Transverse colon (tissue), 4 donors: ENCODE results near the gene CDK5RAP3. TPM values are rescaled to one million over a fixed set of nuclear protein-coding genes. Genes with fewer than 3 reads are reported as not detected.
A peak's percentile ranks its signal among the peaks of the same experiment; 100 is the strongest.

Experiments used
- DNase-seq: peaks from one replicate; pipeline ENCODE4 v3.0.0-alpha.2; 2019
- H3K27ac ChIP-seq, 4 donors: fragments of 200-600 bp; sonication (generic); 2 replicates each; pipeline ENCODE4 v1.5.1; 2016 to 2018; ENCODE audit warnings: inconsistent platforms in 4 of 4
- H3K27me3 ChIP-seq: fragments of 200-600 bp; sonication (generic); 2 replicates; pipeline ENCODE4 v1.5.1; 2017; ENCODE audit warnings: inconsistent platforms
- H3K36me3 ChIP-seq, 4 donors: fragments of 200-600 bp; sonication (generic); 2 replicates each; pipeline ENCODE4 v1.5.1; 2017 to 2019; ENCODE audit warnings: inconsistent platforms in 4 of 4
- H3K4me1 ChIP-seq, 4 donors: fragments of 200-600 bp; sonication (generic); 2 replicates each; pipeline ENCODE4 v1.5.1; 2017 to 2020; ENCODE audit warnings: inconsistent platforms in 4 of 4
- H3K4me3 ChIP-seq, 4 donors: fragments of 200-600 bp; sonication (generic); 1 replicate in 1 of 4; 2 replicates in 3 of 4; pipeline versions ENCODE4 v1.5.1 to v1.6.1; 2017 to 2019; ENCODE audit warnings: inconsistent platforms in 4 of 4
- H3K9me3 ChIP-seq, 2 donors: fragments of 200-600 bp; sonication (generic); 2 replicates each; pipeline ENCODE4 v1.5.1; 2017 to 2019; ENCODE audit warnings: inconsistent platforms in 2 of 2
- EP300 ChIP-seq: sonication (generic); formaldehyde crosslinking; IDR thresholded peaks from one replicate; pipeline ENCODE4 v1.6.1; 2017; ENCODE audit warnings: antibody characterized with exemption, low read depth
- POLR2A ChIP-seq: fragments of 450-650 bp; IDR thresholded peaks from one replicate; pipeline ENCODE4 v1.6.1; 2016; ENCODE audit warnings: antibody characterized with exemption, mild to moderate bottlenecking, moderate library complexity
- POLR2AphosphoS5 ChIP-seq, 3 donors: sonication (generic); formaldehyde crosslinking; IDR thresholded peaks; one replicate each; pipeline ENCODE4 v1.6.1; 2016; ENCODE audit warnings: antibody characterized with exemption in 3 of 3
- WGBS, 2 donors: methylation state at CpG; one replicate each; pipeline ENCODE4 v1.1.5; 2018; ENCODE audit warnings: low coverage in 1 of 2; 5-methylcytosine and 5-hydroxymethylcytosine counted together
- in situ Hi-C, 4 donors: fragments of 200-750 bp; cut with MboI; loops; one replicate each; pipeline versions ENCODE4 v1.15.0 to v1.15.1; 2017; ENCODE audit warnings: low sequenced_read_pairs in 3 of 4, low pct_ligation_motif_present in 1 of 4, low pct_unique_long_range_greater_than_20kb in 1 of 4
- intact Hi-C: fragments of 100-400 bp; cut with DNase I; formaldehyde crosslinking; loops from one replicate; pipeline ENCODE4 v1.15.1; 2023; ENCODE audit warnings: low total_unique reads
- total RNA-seq, 4 donors: library from RNA; depleted of rRNA; stranded (reverse); fragments of >200 nt; gene quantifications; one replicate each; pipeline ENCODE4 v1.1.0, GENCODE V29; 2016
- TF ChIP-seq, protein P1 (sequence below), 5 experiments: fragments of 200-600 bp in 3 of 5; fragments of 450-650 bp in 2 of 5; sonication (generic) in 3 of 5; IDR thresholded peaks; 1 replicate in 2 of 5; 2 replicates in 3 of 5; pipeline ENCODE4 v1.5.1; 2016 to 2017; ENCODE audit warnings: antibody characterized with exemption in 5 of 5, inconsistent platforms in 3 of 5, mild to moderate bottlenecking in 2 of 5, moderate library complexity in 1 of 5

Gene CDK5RAP3
- total RNA-seq, 4 donors from 2014 or later = 159 to 540 (median 296) TPM

DNA sequence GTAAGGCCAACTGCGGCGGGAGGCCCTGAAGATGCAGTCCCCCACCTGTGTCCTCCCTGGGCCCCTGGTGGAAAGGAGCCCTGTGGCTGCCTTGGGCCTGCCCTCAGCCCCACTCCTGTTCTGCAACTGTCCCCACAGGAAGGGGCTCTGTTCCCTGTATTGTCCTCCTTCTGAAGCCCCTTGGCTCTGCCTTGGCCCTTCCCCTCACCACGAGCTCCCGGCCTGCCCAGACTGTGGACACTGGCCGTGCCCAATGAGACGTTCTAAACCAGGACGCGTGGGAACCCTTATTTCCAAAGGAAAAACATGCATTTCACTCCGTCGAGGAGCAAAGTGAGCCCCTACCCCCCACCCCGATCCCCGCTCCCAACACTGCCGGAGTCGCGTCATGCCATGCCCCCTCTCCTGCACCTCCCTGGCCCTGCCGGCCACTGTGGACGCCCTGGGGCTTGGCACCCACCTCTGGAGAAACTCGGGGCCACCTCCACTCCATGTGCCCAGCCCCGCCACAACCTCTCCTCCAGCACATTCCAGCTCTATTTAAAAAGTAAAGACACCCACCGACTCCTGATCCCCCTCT lies 43.0 kb upstream of the CDK5RAP3 start:
- H3K9me3 ChIP-seq = no peaks in the 10 kb centered on the region
- TF ChIP-seq, protein P1, sequence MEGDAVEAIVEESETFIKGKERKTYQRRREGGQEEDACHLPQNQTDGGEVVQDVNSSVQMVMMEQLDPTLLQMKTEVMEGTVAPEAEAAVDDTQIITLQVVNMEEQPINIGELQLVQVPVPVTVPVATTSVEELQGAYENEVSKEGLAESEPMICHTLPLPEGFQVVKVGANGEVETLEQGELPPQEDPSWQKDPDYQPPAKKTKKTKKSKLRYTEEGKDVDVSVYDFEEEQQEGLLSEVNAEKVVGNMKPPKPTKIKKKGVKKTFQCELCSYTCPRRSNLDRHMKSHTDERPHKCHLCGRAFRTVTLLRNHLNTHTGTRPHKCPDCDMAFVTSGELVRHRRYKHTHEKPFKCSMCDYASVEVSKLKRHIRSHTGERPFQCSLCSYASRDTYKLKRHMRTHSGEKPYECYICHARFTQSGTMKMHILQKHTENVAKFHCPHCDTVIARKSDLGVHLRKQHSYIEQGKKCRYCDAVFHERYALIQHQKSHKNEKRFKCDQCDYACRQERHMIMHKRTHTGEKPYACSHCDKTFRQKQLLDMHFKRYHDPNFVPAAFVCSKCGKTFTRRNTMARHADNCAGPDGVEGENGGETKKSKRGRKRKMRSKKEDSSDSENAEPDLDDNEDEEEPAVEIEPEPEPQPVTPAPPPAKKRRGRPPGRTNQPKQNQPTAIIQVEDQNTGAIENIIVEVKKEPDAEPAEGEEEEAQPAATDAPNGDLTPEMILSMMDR (IDR thresholded peaks at IDR 0.05) = no peak
- TF ChIP-seq POLR2A = no peak
- H3K27ac ChIP-seq = no peak overlapping the region
- no peak for DNase-seq
- in situ Hi-C loops (no loop called here), intact Hi-C loops (no loop called here)
- WGBS, 2 donors = 96 to 98% methylated on average over 9 to 18 of the region's 20 CpGs
- peaks cover 0 to 39% (median 16%) of the 10 kb centered on the region in 4 donors for H3K36me3 ChIP-seq
- H3K4me1 ChIP-seq = no peaks in the 10 kb centered on the region
- no peak overlapping the region for H3K4me3 ChIP-seq
- no peaks in the 10 kb centered on the region for H3K27me3 ChIP-seq

DNA sequence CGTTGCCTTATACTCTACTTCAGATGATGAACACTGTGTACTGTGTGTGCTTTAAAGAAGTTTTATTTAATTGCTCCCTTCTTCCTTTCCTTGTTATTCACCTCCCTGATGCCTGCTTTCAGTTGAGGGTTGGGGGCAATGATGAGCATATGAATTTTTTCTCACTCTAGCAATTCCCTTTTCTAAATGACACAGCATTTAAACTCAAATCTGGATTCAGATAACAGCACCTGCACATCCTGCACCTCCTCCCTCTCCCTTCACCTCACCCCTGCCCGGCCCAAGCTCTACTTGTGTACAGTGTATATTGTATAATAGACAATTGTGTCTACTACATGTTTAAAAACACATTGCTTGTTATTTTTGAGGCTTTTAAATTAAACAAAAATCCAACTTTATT lies 42.5 kb upstream of the CDK5RAP3 start:
- no peaks in the 10 kb centered on the region for H3K27me3 ChIP-seq
- no peaks in the 10 kb centered on the region for H3K9me3 ChIP-seq
- no peak overlapping the region for H3K27ac ChIP-seq
- peaks cover 0 to 34% (median 13%) of the 10 kb centered on the region in 4 donors for H3K36me3 ChIP-seq
- H3K4me1 ChIP-seq = no peaks in the 10 kb centered on the region
- intact Hi-C loops (no loop called here), in situ Hi-C loops (no loop called here)
- TF ChIP-seq, protein P1 (IDR thresholded peaks at IDR 0.05) = no peak
- TF ChIP-seq POLR2A (no peak), POLR2AphosphoS5 (IDR thresholded peaks at IDR 0.05) (no peak), EP300 (no peak)
- no peak overlapping the region for H3K4me3 ChIP-seq
- 77 to 81% methylated on average over 2 of the region's 2 CpGs for WGBS, 2 donors
- no peak for DNase-seq

DNA sequence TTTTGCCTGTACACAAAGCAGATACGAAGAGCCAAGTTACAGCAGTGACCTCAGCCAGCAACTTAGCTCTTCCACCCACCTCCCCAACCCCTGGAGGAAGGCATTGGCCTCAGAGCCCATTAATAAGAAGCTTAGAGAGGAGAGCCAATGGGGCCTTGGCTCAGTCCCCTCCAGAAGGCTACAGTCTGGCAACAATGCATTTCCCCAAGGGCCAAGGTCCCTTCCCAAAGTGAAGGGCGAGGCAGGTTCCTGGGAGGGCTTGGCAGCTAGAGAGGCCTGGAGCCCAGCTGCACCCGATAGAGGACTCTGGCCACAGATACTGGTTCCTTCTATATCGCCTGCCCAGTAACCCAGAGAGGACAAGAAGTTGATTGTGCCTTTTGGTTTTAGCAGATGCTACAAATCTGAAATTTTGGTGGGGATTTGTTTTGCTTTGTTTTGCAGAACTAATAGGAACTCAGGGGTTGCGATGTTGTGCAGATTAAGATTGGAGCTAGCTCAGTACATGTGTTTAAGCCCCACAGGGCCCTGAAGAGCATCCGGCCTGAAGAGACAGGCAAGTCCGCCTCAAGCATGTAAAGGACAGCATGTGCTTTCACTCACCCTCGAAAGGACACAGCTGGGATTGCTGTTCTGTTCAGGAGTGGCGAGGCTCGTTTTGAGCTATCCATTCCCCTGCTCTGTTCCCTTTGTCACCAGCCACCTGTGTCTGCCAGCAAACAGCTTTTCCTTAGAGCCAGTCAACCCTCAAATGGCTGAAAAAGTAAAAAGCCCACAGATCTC lies 41.5 kb upstream of the CDK5RAP3 start:
- in situ Hi-C loops (no loop called here), intact Hi-C loops (no loop called here)
- Histone ChIP-seq H3K27me3 (no peaks in the 10 kb centered on the region), H3K9me3 (no peaks in the 10 kb centered on the region), H3K36me3 (peaks cover 0 to 24% (median 11%) of the 10 kb centered on the region in 4 donors), H3K4me3 (no peak overlapping the region), H3K4me1 (no peaks in the 10 kb centered on the region), H3K27ac (peak overlapping the region in 1 of 4 donors; percentile 5)
- WGBS, 2 donors = 68% methylated on average over 10 of the region's 10 CpGs; no CpG with 5 or more reads in 1 of the 2 donors
- TF ChIP-seq, protein P1 (IDR thresholded peaks at IDR 0.05) = no peak
- TF ChIP-seq POLR2A (no peak), POLR2AphosphoS5 (IDR thresholded peaks at IDR 0.05) (no peak), EP300 (no peak)
- DNase-seq = no peak

DNA sequence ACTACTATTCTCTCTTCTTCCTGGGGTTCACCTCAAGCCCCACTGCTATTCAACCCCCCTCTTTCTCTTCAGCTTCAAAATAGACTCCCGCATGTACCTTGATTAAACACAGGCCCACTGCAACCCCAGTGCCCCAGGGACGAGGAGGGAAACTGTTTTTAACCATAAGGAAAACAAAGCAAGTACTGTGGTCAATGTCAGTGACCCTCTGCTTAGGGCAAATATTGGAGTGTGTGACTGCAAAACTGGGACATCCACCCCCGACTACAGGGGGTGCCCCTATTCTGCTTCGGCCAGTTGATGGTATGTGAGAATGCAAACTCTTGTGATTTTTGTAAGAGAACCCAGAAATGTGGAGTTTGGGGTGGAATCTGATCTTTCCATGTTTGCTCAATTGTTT lies 39.1 kb upstream of the CDK5RAP3 start:
- WGBS, 2 donors = 82 to 83% methylated on average over 2 to 4 of the region's 4 CpGs
- no peak for DNase-seq
- H3K27ac ChIP-seq = no peak overlapping the region
- TF ChIP-seq POLR2AphosphoS5 (IDR thresholded peaks at IDR 0.05) (no peak), POLR2A (no peak), EP300 (no peak)
- TF ChIP-seq, protein P1 (IDR thresholded peaks at IDR 0.05) = no peak
- peaks cover 0 to 3% (median 1%) of the 10 kb centered on the region in 4 donors for H3K36me3 ChIP-seq
- intact Hi-C loops (no loop called here), in situ Hi-C loops (no loop called here)
- no peaks in the 10 kb centered on the region for H3K27me3 ChIP-seq
- H3K4me1 ChIP-seq = no peaks in the 10 kb centered on the region
- no peaks in the 10 kb centered on the region for H3K9me3 ChIP-seq
- H3K4me3 ChIP-seq = no peak overlapping the region
